Endothelial cell of umbilical vein (primary cell): ENCODE results near the gene VEGFC.

Experiments
- CTCF ChIP-seq, 2 donors: IDR thresholded peaks; 1 replicate in 1 of 2; 2 replicates in 1 of 2; pipeline ENCODE4 v1.5.1; 2011; ENCODE audit warnings: low read length in 2 of 2, mild to moderate bottlenecking in 2 of 2, moderate library complexity in 2 of 2, control low read depth in 1 of 2, inconsistent platforms in 1 of 2, low read depth in 1 of 2; ENCODE audit not compliant: insufficient read depth in 1 of 2; ENCODE audit errors: extremely low read depth in 1 of 2
- POLR2A ChIP-seq: IDR thresholded peaks from 2 replicates; pipeline ENCODE4 v1.6.1; 2012; ENCODE audit warnings: low read depth, mild to moderate bottlenecking, control low read depth, low read length

- TF ChIP-seq POLR2A (no peak), CTCF (IDR thresholded peaks at IDR 0.05; ENCODE audit: extremely low read depth in 1 of 2, insufficient read depth in 1 of 2, low read depth in 1 of 2, low read length in 2 of 2) (no peak)
Observed at GRCh38 chr4:176769514-176769913, 23.2 kb downstream of the VEGFC start.
